ENCODE results near the gene CSPG4. TPM values are rescaled to one million over a fixed set of nuclear protein-coding genes. Genes with fewer than 3 reads are reported as not detected.

The CSPG4 gene
- total and polyA plus RNA-seq, 2 of the 13 experiments (the other 11 are each of a cell fraction or from before 2014, with no cell fraction given), result 0.01 to 0.04 TPM

GRCh38 chr15:75641603-75642002 lies 71.0 kb downstream of the CSPG4 start (continued):
- TF ChIP-seq, protein P1, sequence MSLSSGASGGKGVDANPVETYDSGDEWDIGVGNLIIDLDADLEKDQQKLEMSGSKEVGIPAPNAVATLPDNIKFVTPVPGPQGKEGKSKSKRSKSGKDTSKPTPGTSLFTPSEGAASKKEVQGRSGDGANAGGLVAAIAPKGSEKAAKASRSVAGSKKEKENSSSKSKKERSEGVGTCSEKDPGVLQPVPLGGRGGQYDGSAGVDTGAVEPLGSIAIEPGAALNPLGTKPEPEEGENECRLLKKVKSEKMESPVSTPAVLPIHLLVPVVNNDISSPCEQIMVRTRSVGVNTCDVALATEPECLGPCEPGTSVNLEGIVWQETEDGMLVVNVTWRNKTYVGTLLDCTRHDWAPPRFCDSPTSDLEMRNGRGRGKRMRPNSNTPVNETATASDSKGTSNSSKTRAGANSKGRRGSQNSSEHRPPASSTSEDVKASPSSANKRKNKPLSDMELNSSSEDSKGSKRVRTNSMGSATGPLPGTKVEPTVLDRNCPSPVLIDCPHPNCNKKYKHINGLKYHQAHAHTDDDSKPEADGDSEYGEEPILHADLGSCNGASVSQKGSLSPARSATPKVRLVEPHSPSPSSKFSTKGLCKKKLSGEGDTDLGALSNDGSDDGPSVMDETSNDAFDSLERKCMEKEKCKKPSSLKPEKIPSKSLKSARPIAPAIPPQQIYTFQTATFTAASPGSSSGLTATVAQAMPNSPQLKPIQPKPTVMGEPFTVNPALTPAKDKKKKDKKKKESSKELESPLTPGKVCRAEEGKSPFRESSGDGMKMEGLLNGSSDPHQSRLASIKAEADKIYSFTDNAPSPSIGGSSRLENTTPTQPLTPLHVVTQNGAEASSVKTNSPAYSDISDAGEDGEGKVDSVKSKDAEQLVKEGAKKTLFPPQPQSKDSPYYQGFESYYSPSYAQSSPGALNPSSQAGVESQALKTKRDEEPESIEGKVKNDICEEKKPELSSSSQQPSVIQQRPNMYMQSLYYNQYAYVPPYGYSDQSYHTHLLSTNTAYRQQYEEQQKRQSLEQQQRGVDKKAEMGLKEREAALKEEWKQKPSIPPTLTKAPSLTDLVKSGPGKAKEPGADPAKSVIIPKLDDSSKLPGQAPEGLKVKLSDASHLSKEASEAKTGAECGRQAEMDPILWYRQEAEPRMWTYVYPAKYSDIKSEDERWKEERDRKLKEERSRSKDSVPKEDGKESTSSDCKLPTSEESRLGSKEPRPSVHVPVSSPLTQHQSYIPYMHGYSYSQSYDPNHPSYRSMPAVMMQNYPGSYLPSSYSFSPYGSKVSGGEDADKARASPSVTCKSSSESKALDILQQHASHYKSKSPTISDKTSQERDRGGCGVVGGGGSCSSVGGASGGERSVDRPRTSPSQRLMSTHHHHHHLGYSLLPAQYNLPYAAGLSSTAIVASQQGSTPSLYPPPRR (CRISPR knock-in tag; IDR thresholded peaks at IDR 0.05; ENCODE audit: borderline replicate concordance), result peak; percentile 44; the same call in 1 of the 2 replicates
- TF ChIP-seq ZNF589 (CRISPR knock-in tag; conservative IDR thresholded peaks at IDR 0.05) (no peak), ZBTB3 (CRISPR knock-in tag; IDR thresholded peaks at IDR 0.05; ENCODE audit: borderline replicate concordance, low read depth) (peak; percentile 58; the same call in 1 of the 2 replicates)

DNA sequence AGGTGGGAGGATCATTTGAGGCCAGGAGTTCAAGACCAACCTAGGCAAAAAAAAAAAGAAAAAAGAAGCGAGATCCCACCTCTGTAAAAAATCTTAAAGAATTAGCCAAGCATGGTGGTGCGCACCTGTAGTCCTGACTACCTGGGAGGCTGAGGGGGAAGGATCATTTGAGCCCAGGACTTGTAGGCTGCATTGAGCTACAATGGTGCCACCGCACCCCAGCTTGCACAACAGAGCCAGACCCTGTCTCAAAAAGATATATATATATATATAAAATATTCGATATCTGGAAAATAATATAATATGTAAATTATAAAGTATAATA lies 71.5 kb downstream of the CSPG4 start:
- no peak for FAIRE-seq
- TF ChIP-seq PHF5A (CRISPR knock-in tag; IDR thresholded peaks at IDR 0.05; ENCODE audit: low read depth, unreplicated experiment), result no peak
- 0 out of 2 replicates have a peak, but pooled peaks have one; percentile 39 for TF ChIP-seq ZFP36L1 (CRISPR knock-in tag; IDR thresholded peaks at IDR 0.05)
- TF ChIP-seq, protein P2, sequence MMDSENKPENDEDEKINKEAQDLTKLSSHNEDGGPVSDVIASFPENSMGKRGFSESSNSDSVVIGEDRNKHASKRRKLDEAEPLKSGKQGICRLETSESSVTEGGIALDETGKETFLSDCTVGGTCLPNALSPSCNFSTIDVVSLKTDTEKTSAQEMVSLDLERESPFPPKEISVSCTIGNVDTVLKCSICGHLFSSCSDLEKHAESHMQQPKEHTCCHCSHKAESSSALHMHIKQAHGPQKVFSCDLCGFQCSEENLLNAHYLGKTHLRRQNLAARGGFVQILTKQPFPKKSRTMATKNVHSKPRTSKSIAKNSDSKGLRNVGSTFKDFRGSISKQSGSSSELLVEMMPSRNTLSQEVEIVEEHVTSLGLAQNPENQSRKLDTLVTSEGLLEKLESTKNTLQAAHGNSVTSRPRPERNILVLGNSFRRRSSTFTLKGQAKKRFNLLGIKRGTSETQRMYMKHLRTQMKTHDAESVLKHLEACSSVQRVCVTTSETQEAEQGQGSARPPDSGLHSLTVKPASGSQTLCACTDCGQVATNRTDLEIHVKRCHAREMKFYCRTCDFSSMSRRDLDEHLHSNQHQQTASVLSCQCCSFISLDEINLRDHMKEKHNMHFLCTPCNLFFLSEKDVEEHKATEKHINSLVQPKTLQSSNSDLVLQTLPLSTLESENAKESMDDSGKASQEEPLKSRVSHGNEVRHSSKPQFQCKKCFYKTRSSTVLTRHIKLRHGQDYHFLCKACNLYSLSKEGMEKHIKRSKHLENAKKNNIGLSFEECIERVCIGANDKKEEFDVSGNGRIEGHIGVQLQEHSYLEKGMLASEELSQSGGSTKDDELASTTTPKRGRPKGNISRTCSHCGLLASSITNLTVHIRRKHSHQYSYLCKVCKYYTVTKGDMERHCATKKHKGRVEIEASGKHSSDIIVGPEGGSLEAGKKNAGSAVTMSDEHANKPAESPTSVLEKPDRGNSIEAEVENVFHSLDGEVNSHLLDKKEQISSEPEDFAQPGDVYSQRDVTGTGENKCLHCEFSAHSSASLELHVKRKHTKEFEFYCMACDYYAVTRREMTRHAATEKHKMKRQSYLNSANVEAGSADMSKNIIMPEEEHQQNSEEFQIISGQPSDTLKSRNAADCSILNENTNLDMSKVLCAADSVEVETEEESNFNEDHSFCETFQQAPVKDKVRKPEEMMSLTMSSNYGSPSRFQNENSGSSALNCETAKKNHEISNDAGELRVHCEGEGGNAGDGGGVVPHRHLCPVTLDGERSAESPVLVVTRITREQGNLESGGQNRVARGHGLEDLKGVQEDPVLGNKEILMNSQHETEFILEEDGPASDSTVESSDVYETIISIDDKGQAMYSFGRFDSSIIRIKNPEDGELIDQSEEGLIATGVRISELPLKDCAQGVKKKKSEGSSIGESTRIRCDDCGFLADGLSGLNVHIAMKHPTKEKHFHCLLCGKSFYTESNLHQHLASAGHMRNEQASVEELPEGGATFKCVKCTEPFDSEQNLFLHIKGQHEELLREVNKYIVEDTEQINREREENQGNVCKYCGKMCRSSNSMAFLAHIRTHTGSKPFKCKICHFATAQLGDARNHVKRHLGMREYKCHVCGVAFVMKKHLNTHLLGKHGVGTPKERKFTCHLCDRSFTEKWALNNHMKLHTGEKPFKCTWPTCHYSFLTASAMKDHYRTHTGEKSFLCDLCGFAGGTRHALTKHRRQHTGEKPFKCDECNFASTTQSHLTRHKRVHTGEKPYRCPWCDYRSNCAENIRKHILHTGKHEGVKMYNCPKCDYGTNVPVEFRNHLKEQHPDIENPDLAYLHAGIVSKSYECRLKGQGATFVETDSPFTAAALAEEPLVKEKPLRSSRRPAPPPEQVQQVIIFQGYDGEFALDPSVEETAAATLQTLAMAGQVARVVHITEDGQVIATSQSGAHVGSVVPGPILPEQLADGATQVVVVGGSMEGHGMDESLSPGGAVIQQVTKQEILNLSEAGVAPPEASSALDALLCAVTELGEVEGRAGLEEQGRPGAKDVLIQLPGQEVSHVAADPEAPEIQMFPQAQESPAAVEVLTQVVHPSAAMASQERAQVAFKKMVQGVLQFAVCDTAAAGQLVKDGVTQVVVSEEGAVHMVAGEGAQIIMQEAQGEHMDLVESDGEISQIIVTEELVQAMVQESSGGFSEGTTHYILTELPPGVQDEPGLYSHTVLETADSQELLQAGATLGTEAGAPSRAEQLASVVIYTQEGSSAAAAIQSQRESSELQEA (CRISPR knock-in tag; IDR thresholded peaks at IDR 0.05; ENCODE audit: not compliant biosample characterization), result no peak

More for the DNA sequence above, 71.5 kb downstream of the CSPG4 start:
- H3K27ac ChIP-seq (ENCODE audit: extremely low read length, insufficient read depth, low read length), result peak overlapping the region; percentile 94
- peak overlapping the region; percentile 93; the same call in 1 of the 2 replicates for H3K9ac ChIP-seq (ENCODE audit: insufficient read depth, low read depth, low read length)
- in situ Hi-C loops (cut with HindIII; ENCODE audit: extremely low pct_ligation_motif_present, low pct_unique_long_range_greater_than_20kb) (loop anchor here (10.0 kb wide), 1 partner anchor 276 kb away; the partner anchor contains the start of gene MAN2C1), intact Hi-C loops (cut with micrococcal nuclease; ENCODE audit: unreplicated experiment) (loop anchor here (2.0 kb wide), 1 partner anchor 14 kb away; no protein-coding TSS in a partner anchor)
- peaks cover 30% of the 10 kb centered on the region for H3K79me2 ChIP-seq (ENCODE audit: insufficient read depth, low read length)
- peaks cover 0 to 2% of the 10 kb centered on the region in 2 experiments; a peak in 1 of 5 replicates for H3K27me3 ChIP-seq (ENCODE audit: control insufficient read depth in 1 of 2, insufficient read depth in 2 of 2, low read length in 2 of 2)
- ChIA-PET CTCF (ENCODE audit: low intra/inter-chr PET ratio, low total read pairs) (interaction anchor here (1.5 kb wide), 1 partner anchor 42 kb away, joined by 6 read pairs; no protein-coding TSS in a partner anchor), POLR2A (interaction anchor here (0.6 to 6.9 kb wide), 11 partner anchors 10 to 273 kb away, joined by 3 to 47 read pairs (median 10); partner anchors contain the start of genes MAN2C1, PTPN9, SIN3A and SNUPN)
- no peak overlapping the region for H2AFZ ChIP-seq (ENCODE audit: low read length)
- no peaks in the 10 kb centered on the region for H3K9me3 ChIP-seq (ENCODE audit: low read length)
- H3K4me3 ChIP-seq (replicated peaks in 1 of 3; ENCODE audit: insufficient read depth in 1 of 3, low read depth in 2 of 3, low read length in 3 of 3), result peak overlapping the region; percentile 70 to 87 (median 77); a peak in 4 of 6 replicates
- H3K36me3 ChIP-seq (replicated peaks in 1 of 2; ENCODE audit: control insufficient read depth in 1 of 2, insufficient read depth in 2 of 2, low read length in 2 of 2), result 0 out of 5 replicates have a peak, but pooled peaks cover 0 to 3% of the 10 kb centered on the region in 2 experiments
- no peaks in the 10 kb centered on the region; the same call in 1 of the 2 replicates for H4K20me1 ChIP-seq (ENCODE audit: insufficient read depth, low read length)
- no peak for ATAC-seq
- 65% methylated on average over 4 of the region's 4 CpGs for WGBS (ENCODE audit: low lambda C conversion rate)
- no TSS peak for BruUV-seq (replicated peaks)
- no peak for DNase-seq (ENCODE audit: low spot score)
- H3K4me2 ChIP-seq (ENCODE audit: low read depth, low read length), result peak overlapping the region; percentile 79
- peaks cover 35% of the 10 kb centered on the region for H3K4me1 ChIP-seq (ENCODE audit: insufficient read depth, low read length)

Data from HepG2 (cell line).